HG03025 (cell line): ENCODE measurements around the gene SH3RF3.

ENCODE experiments used
- ATAC-seq: cut with Tn5 transposase; IDR thresholded peaks from one replicate; pipeline ENCODE4 v1.9.1; 2021; ENCODE audit warnings: mild to moderate bottlenecking, moderate library complexity; ENCODE audit not compliant: unreplicated experiment, low FRiP score

Gene SH3RF3

DNA sequence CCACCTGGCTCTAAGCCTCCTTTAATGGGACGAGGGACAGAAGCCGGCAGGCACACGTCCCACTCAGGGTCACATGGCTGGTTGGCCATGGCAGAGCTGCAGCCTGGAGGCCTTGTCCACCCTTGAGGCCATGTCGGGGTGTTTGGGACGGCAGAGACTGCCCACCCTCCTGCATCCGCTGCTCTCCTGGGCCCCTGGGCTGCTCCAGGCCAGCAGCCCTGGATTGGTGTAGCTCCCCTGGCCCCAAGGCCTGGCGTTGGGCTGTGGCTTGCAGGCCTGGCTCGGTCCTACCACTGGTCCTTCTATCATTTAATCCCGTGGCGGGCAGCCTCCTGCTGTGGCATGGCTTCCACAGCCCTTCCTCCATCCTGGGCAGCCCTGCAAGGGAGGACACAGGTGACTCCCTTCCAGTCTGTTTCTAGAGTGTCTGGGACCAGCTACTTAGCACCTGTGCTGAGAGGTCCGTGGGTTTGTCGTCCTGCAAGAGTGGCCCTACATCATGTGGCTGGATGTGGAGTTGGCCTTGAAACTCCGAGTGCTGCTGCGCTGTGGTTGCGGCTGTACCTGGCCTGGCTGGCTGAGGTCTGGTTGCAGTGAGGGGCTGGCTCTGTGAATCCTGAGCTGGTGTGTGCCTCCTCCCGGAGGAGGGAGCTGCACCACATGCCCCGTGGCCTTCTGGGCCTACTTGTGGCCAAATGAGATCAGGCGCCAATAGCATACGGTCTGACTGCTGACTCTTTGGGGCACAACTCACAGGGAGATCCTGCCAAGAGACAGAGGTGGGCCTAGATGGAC, 67.3 kb downstream of the SH3RF3 start:
- no peak for ATAC-seq

DNA sequence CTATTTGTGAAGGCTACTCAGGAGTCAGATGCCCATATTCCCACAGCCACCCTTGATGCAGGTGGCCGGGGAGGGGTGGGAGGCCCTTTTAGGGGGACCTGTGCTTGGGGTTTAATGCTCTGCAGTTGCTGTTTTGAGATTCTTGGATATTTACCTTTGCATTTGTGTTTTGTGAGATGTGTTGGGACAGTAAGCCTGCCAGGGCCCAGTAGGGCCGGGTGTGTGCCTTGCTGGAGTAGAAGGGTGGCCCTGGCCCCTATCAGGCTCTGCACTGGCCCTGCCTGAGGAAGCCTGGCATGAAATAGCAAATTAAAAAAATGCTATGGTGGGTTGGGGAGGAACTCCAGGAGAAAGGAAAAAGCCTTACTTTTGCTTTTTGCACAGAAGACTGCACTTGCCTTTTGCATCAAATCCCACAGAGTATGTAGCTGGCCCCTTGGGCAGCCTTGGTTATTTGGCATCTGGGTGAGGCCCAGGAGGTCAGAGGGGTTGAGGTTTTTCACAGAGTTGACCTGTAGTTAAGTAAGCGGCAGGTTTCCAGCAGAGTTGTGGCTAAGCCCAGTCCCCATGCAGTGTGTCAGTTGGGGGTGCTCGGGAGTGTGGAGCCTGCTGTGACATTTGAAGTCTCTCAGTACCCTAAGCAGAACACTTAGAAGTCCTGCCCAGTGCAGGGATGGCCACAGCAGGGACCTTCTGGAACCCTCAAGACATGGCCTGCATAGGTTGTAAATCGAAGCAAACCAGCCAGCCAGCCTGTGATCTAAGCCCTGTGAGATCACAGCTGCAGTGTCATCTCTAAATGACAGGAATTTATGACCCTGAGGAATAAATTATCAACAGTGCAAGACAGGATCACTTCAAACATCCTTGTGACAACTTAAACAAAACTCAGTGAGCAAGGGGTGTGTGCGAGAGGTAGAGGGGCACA, 68.8 kb downstream of the SH3RF3 start:
- ATAC-seq: no peak

- ATAC-seq: no peak
Observed at GRCh38 chr2:109199790-109200189, 70.8 kb downstream of the SH3RF3 start.

GRCh38 chr2:109200616-109201464, 71.8 kb downstream of the SH3RF3 start:
- no peak for ATAC-seq

DNA sequence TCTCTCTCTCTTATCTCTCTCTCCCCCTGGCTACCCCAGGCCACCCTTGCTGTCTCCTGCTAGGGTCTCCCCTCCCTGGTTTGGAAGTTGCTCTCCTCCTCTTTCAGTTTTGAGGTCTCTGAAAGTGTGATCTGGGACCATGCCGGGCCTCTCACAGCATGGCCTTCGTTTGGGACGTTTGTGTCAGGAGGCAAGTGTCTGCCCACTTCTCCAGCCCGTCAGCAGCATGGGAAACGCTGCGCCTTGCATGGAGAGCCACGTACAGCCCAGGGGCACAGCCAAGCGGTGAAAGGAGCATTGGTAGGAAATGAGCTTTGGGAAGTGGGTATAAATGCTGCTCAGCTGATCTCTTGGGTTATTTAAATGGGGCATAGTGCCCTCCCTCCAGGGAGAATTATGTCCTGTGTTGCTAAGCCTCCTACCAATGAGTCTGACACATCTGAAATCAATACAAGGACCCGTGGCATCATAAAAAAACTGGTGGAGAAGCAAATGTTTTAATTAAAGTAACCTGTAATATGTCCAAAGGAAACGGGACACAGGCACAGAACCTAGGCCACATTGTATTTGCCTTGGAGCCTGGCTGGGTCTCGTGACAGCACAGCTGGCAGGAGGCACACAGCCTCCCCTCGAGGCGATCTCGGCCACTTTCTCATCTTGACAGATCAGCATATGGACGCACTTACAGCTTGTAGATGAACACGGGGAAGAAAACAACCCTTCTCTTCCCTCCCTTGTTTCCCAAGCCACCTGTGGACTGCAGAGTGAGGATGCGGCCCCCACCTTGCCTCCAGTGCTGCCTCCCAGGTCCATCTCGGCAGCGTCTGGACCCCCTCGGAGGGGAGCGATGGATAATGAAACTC, 72.7 kb downstream of the SH3RF3 start:
- ATAC-seq: no peak

- no peak for ATAC-seq
Observed at GRCh38 chr2:109202486-109202885, 73.5 kb downstream of the SH3RF3 start.

GRCh38 chr2:109203246-109204011, 74.4 kb downstream of the SH3RF3 start:
- no peak for ATAC-seq

DNA sequence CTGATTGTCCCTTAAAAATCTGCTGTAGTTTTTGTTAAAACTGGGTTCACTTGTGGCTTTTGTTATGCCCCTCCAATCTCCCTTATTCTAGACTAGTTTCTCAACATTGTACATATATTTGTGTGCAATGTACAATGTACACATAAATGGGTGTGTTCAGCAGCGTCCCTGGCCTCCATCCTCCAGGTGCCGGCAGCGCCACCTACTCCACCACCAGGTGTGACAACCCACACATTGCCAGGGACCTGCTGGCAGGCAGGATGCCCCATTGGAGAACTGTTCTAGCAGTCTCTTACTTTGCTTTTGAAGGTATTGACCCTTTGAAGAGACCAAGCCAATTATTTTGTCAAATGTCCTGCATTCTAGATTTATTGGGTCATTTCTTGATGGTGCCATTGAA, 75.4 kb downstream of the SH3RF3 start:
- no peak for ATAC-seq

DNA sequence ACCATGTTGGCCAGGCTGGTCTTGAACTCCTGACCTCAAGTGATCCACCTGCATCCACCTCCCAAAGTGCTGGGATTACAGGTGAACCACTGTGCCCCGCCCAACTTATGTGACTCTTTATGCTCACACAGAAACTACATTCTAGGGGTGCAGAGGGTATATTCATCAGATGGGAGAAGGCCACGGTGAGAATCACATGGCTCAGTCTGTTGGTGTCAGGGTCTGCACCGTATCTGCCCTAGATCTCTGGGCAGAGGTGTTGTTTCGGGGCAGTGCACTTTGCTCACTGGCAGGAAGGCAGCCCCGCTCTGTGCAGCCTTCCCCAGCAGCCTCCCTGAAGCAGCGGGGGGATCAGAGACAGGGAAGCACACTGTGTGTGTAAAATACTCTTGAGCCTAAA, 76.4 kb downstream of the SH3RF3 start:
- ATAC-seq: no peak

GRCh38 chr2:109206569-109207146, 77.7 kb downstream of the SH3RF3 start:
- ATAC-seq: no peak

GRCh38 chr2:109207176-109207575, 78.2 kb downstream of the SH3RF3 start:
- no peak for ATAC-seq

DNA sequence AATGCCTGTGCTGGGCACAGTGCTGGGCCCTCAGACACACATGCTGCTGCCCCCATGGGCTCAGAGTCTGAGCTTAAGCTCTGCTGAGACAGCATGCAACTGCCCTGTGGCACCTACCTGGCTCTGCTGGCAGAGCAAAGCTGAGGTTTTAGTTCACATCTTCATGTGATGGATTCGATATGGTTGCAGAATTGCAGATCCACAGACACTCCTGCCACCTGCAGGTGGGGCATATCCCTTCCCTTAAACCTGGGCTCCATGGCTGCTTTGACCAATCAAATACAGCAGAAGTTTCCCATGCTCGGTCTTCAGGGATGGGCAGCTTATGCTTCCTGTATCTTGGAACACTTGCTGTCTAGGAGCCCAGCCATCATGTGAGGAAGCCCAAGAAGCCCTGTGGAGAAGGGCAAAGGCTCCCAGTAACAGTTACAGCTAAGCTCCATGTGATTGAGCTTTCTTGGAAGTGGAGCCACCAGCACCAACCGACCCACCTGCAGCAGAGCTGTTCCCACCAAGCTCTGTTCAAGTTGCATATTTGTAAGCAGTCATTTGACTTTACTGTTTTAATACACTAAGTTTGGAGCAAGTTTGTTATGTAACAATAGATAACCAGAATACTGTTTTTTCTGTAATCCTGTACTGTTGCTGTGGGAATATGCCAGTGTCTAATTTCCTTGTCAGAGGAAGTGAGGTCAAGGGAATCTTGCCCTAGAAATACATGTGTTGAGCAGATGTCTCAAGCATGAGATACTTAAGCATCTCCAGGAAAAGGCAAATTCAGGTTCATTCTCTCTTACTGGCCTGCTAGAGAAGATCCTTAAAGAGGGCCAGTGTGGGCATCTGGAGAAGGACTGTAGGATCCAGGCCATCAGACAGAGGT, 79.3 kb downstream of the SH3RF3 start:
- no peak for ATAC-seq

GRCh38 chr2:109208951-109209335, 79.9 kb downstream of the SH3RF3 start:
- no peak for ATAC-seq

- no peak for ATAC-seq
Observed at GRCh38 chr2:109209412-109209811, 80.4 kb downstream of the SH3RF3 start.

DNA sequence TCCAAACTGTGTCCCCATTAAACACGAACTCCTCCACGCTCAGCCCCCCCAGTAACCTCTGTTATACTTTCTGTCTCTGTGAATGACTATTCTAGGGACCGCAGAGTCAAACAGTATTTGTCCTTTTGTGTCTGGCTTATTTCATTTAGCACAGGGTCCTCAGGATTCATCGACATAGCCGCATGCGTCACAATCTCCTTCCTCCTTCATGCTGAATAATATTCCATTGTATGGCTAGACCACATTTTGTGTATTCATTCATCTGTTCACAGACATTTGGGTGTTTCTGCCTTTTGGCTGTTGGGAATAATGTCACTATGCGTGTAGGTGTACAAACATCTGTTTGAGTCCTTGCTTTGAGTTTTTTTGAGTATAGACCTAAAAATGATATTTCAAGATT, 80.9 kb downstream of the SH3RF3 start:
- ATAC-seq: no peak

GRCh38 chr2:109210431-109211200, 81.6 kb downstream of the SH3RF3 start:
- ATAC-seq: no peak

DNA sequence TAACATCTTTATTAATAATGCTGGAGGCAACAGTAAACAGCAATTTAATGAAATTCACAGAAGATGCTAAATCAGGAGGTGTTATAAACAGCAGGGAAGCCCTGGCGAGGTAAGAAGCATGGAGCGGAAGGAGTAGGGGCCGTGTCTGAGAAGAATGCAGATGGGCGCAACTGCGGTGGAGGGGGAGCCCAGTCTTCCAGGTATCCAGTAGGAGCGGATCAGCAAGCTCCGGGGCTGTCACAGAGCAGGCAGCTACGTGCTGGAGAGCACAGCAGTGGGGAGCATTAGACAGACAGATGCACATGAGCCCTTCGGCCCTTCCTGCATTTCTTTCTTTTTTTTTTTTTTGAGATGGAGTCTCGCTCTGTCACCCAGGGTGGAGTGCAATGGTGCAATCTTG, 82.3 kb downstream of the SH3RF3 start:
- no peak for ATAC-seq
